Bronchial epithelial cell (primary cell): ENCODE results near the gene MGLL. TPM values are rescaled to one million over a fixed set of nuclear protein-coding genes. Genes with fewer than 3 reads are reported as not detected.

Source experiments
- DNase-seq: peaks from one replicate; pipeline ENCODE4 v3.0.0-alpha.2; 2010; ENCODE audit warnings: low read depth
- FAIRE-seq: peaks from 2 replicates; lab custom pipeline; 2011; peaks lifted over from hg19 to GRCh38; lab: Jason Lieb, UNC
- H3K27me3 ChIP-seq: 2 replicates; pipeline ENCODE4 v1.5.1; 2011; ENCODE audit warnings: low read length; ENCODE audit not compliant: control insufficient read depth, insufficient read depth
- H3K36me3 ChIP-seq: 2 replicates; pipeline ENCODE4 v1.5.1; 2011; ENCODE audit warnings: low read length; ENCODE audit not compliant: control insufficient read depth, insufficient read depth
- H3K4me3 ChIP-seq: 2 replicates; pipeline ENCODE4 v1.5.1; 2011; ENCODE audit warnings: mild to moderate bottlenecking, low read depth, low read length, control low read depth
- CTCF ChIP-seq: IDR thresholded peaks from 2 replicates; pipeline ENCODE4 v1.5.1; 2011; ENCODE audit warnings: mild to moderate bottlenecking, moderate library complexity, low read length, control low read depth, inconsistent platforms; ENCODE audit not compliant: insufficient read depth, severe bottlenecking
- total RNA-seq: library from RNA; depleted of rRNA; stranded (reverse); fragments of >200 nt; gene quantifications from 2 replicates; pipeline ENCODE4 v1.2.1, GENCODE V29; 2014

Gene MGLL
- total RNA-seq, 1 donor from 2014 or later = 25.5 TPM

- no peak for TF ChIP-seq CTCF
- FAIRE-seq = no peak
- Histone ChIP-seq H3K27me3 (peaks cover 2% of the 10 kb centered on the region), H3K4me3 (no peak overlapping the region), H3K36me3 (no peaks in the 10 kb centered on the region)
- DNase-seq = no peak
These were observed 25.0 kb upstream of the MGLL start for GRCh38 chr3:127847236-127847720.

GRCh38 chr3:127846576-127846975 is 24.3 kb upstream of the MGLL start:
- H3K36me3 ChIP-seq = no peaks in the 10 kb centered on the region
- peaks cover 2% of the 10 kb centered on the region for H3K27me3 ChIP-seq
- no peak for FAIRE-seq
- no peak overlapping the region for H3K4me3 ChIP-seq
- DNase-seq = no peak
- no peak for TF ChIP-seq CTCF

- FAIRE-seq (no peak), DNase-seq (no peak)
- peaks cover 2% of the 10 kb centered on the region for H3K27me3 ChIP-seq
- no peak overlapping the region for H3K4me3 ChIP-seq
- no peak for TF ChIP-seq CTCF
- no peaks in the 10 kb centered on the region for H3K36me3 ChIP-seq
These were observed 22.1 kb upstream of the MGLL start for GRCh38 chr3:127844326-127844942.

GRCh38 chr3:127840671-127841070 is 18.4 kb upstream of the MGLL start:
- no peak for TF ChIP-seq CTCF
- no peak for FAIRE-seq
- Histone ChIP-seq H3K4me3 (no peak overlapping the region), H3K36me3 (no peaks in the 10 kb centered on the region), H3K27me3 (peaks cover 2% of the 10 kb centered on the region)
- no peak for DNase-seq

GRCh38 chr3:127839099-127839498 is 16.8 kb upstream of the MGLL start:
- H3K36me3 ChIP-seq = no peaks in the 10 kb centered on the region
- no peak for TF ChIP-seq CTCF
- no peaks in the 10 kb centered on the region for H3K27me3 ChIP-seq
- no peak for DNase-seq
- no peak for FAIRE-seq
- H3K4me3 ChIP-seq = no peak overlapping the region
